ENCODE measurements around the gene AQP12B. TPM values are rescaled to one million over a fixed set of nuclear protein-coding genes. Genes with fewer than 3 reads are reported as not detected.
"Not testable (repeated sequence)": the region's sequence is repeated elsewhere in the genome, so short reads cannot be mapped to it uniquely, and the experiment has no call there.

The AQP12B gene, protein sequence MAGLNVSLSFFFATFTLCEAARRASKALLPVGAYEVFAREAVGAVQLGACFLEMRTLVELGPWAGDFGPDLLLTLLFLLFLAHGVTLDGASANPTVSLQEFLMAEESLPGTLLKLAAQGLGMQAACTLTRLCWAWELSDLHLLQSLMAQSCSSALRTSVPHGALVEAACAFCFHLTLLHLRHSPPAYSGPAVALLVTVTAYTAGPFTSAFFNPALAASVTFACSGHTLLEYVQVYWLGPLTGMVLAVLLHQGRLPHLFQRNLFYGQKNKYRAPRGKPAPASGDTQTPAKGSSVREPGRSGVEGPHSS
- polyA plus RNA-seq (2013, experiment 1 of 2): not detected
- polyA plus RNA-seq (2013, experiment 2 of 2): not detected

DNA sequence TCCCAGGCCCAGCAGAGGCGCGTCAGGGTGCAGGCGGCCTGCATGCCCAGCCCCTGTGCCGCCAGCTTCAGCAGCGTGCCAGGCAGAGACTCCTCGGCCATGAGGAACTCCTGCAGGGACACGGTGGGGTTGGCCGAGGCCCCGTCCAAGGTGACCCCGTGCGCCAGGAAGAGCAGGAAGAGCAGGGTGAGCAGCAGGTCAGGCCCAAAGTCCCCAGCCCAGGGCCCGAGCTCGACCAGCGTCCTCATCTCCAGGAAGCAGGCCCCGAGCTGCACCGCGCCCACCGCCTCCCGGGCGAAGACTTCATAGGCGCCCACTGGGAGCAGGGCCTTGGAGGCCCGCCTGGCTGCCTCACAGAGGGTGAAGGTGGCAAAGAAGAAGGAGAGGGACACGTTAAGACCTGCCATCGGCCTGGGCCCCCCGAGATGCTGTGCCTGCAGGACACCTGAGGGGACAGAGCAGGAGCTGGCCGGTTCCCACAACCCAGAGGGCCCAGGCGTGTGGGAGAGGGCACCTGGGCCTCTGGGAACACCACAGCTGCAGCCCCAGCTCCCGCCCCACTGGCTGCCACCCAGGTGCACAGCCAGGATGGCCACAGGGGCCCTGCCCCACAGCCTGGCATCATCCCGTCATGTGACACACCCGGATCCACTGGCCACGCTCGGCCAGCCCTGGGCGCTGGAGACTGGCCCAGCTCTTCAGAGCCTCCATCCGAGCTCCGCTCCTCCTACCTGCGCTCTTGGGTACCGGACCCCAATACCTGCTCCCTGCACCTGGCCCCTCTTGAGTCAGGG is at the start of gene AQP12B:
TSS of gene AQP12B (minus strand) at position 455 of the 794 bp plus-strand sequence. CDS start at position 407, 48 bp downstream.
- H3K9me3 ChIP-seq (ENCODE audit: insufficient read depth, low read depth, low read length); H3K4me1 ChIP-seq (ENCODE audit: insufficient read depth, low read length); H3K27ac ChIP-seq (ENCODE audit: low read depth, low read length); H3K9ac ChIP-seq (ENCODE audit: low read depth, low read length); H3K4me3 ChIP-seq (ENCODE audit: low read length); H3K36me3 ChIP-seq (ENCODE audit: insufficient read depth, low read length); H3K27me3 ChIP-seq (ENCODE audit: insufficient read depth, low read length): not testable (repeated sequence)
- WGBS: 93% methylated on average over 27 of the region's 37 CpGs

DNA sequence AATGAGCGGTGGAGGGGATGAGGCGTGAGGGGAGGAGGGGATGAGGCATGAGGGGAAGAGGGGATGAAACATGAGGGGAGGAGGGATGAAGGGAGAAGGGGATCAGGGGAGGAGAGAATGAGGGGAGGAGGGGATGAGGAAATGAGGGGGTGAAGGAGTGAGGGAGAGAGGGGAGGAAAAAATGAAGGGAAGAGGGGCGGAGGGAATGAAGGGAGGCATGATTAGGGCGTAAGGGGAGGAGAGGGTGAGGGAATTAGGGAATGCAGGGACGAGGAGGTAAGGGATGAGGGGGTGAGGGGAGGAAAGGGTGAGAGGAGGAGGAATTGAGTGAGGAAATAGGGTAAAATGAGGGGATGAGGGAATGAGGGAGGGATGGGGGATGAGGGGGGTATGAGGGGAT is 49.5 kb upstream of the AQP12B start:
- Histone ChIP-seq H3K4me1 (ENCODE audit: insufficient read depth, low read length) (no peaks in the 10 kb centered on the region), H3K4me3 (ENCODE audit: low read length) (no peak overlapping the region), H3K27ac (ENCODE audit: low read depth, low read length) (no peak overlapping the region), H3K9ac (ENCODE audit: low read depth, low read length) (no peak overlapping the region), H3K9me3 (ENCODE audit: insufficient read depth, low read depth, low read length) (no peaks in the 10 kb centered on the region), H3K27me3 (ENCODE audit: insufficient read depth, low read length) (no peaks in the 10 kb centered on the region), H3K36me3 (ENCODE audit: insufficient read depth, low read length) (peaks cover 44% of the 10 kb centered on the region)
- 88% methylated on average over 5 of the region's 5 CpGs for WGBS

DNA sequence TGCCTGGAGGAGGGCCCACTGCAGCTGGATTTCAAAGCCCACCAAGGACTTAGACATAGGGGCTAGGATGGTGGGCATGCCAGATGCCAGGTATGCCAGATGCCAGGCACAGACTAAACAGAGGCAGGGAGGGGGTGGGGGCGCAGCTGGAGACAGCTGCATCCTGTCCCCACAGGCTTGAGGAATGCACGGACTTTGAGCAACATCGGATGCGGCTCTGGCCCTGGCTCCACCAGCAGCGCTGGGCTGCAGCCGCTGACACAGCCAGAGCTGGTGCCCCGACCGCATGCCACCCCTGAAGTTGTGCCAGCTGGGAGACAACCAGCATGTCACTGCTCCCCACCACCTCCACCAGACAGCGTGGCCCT is 48.5 kb upstream of the AQP12B start:
- 95% methylated on average over 9 of the region's 9 CpGs for WGBS
- Histone ChIP-seq H3K27me3 (ENCODE audit: insufficient read depth, low read length) (no peaks in the 10 kb centered on the region), H3K27ac (ENCODE audit: low read depth, low read length) (no peak overlapping the region), H3K4me1 (ENCODE audit: insufficient read depth, low read length) (no peaks in the 10 kb centered on the region), H3K4me3 (ENCODE audit: low read length) (no peak overlapping the region), H3K9ac (ENCODE audit: low read depth, low read length) (no peak overlapping the region), H3K9me3 (ENCODE audit: insufficient read depth, low read depth, low read length) (no peaks in the 10 kb centered on the region), H3K36me3 (ENCODE audit: insufficient read depth, low read length) (peaks cover 40% of the 10 kb centered on the region)

DNA sequence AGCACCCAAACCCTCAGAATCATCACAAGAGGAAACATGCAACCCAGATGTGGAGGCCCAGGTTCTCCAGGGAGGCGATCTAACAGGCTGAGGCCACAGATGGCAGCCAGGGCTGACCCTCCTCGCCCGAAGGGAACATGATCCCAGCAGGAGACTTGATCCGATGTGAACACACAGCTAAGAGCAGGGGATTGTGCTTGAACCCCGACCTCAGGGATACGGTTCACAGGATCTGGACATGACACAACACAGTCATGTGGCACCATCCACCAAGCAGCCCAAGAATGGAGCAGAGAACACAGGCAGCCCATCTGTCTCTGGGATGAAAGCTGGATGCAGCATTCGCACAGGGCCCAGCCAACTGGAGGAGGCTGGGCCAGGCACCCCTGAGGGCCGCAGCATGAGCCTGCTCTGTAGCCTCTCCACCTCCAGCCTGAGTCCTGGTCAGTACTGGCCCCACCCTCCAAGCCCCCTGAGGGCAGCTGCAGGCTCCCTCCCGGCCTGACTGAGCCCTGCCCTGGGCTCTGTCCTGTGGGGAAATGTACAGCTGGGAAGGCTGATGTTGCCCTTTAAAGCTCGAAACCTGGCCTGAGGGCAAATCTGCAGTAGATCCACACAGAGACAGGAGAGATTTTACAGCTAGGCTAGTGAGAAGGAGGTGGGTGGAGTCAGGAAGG is 48.0 kb upstream of the AQP12B start:
- Histone ChIP-seq H3K27me3 (ENCODE audit: insufficient read depth, low read length) (no peaks in the 10 kb centered on the region), H3K36me3 (ENCODE audit: insufficient read depth, low read length) (peaks cover 42% of the 10 kb centered on the region), H3K27ac (ENCODE audit: low read depth, low read length) (no peak overlapping the region), H3K9ac (ENCODE audit: low read depth, low read length) (no peak overlapping the region), H3K4me3 (ENCODE audit: low read length) (no peak overlapping the region), H3K9me3 (ENCODE audit: insufficient read depth, low read depth, low read length) (no peaks in the 10 kb centered on the region), H3K4me1 (ENCODE audit: insufficient read depth, low read length) (no peaks in the 10 kb centered on the region)
- WGBS: 92% methylated on average over 10 of the region's 10 CpGs

DNA sequence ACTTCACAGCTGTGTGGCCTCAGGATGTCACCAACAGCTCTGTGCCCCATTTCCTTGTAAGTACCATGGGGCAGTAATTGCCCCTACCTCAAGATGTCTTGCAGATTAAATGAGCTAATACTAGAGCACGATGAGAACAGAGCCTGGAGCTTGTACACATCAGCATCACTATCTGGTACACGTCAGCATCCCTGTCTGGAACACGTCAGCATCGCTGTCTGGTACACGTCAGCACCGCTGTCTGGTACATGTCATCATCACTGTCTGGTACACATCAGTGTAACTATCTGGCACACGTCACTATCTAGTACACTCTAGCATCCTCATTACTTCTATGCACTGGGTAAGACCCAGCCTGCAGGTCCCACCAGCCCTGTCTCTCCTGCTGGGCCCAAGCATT is 46.1 kb upstream of the AQP12B start:
- Histone ChIP-seq H3K9me3 (ENCODE audit: insufficient read depth, low read depth, low read length) (no peaks in the 10 kb centered on the region), H3K4me3 (ENCODE audit: low read length) (no peak overlapping the region), H3K4me1 (ENCODE audit: insufficient read depth, low read length) (no peaks in the 10 kb centered on the region), H3K9ac (ENCODE audit: low read depth, low read length) (no peak overlapping the region), H3K27ac (ENCODE audit: low read depth, low read length) (no peak overlapping the region), H3K36me3 (ENCODE audit: insufficient read depth, low read length) (peaks cover 42% of the 10 kb centered on the region), H3K27me3 (ENCODE audit: insufficient read depth, low read length) (no peaks in the 10 kb centered on the region)
- WGBS: 87% methylated on average over 7 of the region's 7 CpGs

DNA sequence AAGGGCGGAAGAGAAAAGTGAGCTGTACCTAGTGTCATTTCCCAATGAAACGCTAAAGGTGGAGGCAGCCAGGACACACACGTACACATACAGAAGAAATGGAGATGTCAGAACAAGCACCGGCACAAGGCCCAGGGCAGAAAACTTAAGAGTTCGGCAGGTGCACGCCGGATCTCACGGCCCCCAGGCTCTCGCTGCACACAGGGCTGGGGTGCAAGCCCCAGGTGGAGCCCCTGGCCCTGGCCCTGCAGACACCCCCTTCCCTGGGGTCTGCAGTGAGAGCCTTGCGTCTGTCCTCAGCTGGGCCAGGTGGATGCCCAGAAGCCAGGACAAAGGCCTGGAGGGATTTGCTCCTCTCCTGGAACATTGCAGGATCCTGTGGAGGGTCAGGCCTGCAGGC is 45.7 kb upstream of the AQP12B start:
- H3K27ac ChIP-seq (ENCODE audit: low read depth, low read length): no peak overlapping the region

DNA sequence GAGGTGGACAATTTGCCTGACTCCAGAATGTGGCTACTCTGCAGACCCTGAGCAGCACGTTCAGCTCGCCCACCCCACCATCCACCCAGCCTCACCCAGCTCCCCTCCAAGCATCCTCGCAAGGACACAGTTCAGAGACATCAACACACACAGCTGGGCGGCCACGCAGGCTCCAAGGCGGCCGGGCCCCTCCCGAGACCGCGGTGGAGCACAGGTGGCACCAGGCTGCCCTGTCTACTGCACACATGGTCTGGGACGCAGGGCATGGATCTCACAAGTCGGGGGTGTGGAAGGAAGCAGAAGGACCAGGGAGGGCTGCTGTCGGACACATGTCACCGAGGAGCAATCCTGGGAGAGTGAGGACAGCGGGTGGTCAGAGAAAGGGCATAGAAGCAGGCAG is 45.2 kb upstream of the AQP12B start:
- Histone ChIP-seq H3K4me3 (ENCODE audit: low read length) (no peak overlapping the region), H3K9ac (ENCODE audit: low read depth, low read length) (no peak overlapping the region), H3K36me3 (ENCODE audit: insufficient read depth, low read length) (peaks cover 44% of the 10 kb centered on the region), H3K27ac (ENCODE audit: low read depth, low read length) (no peak overlapping the region), H3K27me3 (ENCODE audit: insufficient read depth, low read length) (no peaks in the 10 kb centered on the region), H3K9me3 (ENCODE audit: insufficient read depth, low read depth, low read length) (no peaks in the 10 kb centered on the region), H3K4me1 (ENCODE audit: insufficient read depth, low read length) (no peaks in the 10 kb centered on the region)
- 94% methylated on average over 15 of the region's 15 CpGs for WGBS

More for the DNA sequence above, 45.7 kb upstream of the AQP12B start:
- Histone ChIP-seq H3K36me3 (ENCODE audit: insufficient read depth, low read length) (peaks cover 42% of the 10 kb centered on the region), H3K4me3 (ENCODE audit: low read length) (no peak overlapping the region), H3K9me3 (ENCODE audit: insufficient read depth, low read depth, low read length) (no peaks in the 10 kb centered on the region), H3K9ac (ENCODE audit: low read depth, low read length) (no peak overlapping the region), H3K27me3 (ENCODE audit: insufficient read depth, low read length) (no peaks in the 10 kb centered on the region), H3K4me1 (ENCODE audit: insufficient read depth, low read length) (no peaks in the 10 kb centered on the region)
- 94% methylated on average over 10 of the region's 10 CpGs for WGBS

DNA sequence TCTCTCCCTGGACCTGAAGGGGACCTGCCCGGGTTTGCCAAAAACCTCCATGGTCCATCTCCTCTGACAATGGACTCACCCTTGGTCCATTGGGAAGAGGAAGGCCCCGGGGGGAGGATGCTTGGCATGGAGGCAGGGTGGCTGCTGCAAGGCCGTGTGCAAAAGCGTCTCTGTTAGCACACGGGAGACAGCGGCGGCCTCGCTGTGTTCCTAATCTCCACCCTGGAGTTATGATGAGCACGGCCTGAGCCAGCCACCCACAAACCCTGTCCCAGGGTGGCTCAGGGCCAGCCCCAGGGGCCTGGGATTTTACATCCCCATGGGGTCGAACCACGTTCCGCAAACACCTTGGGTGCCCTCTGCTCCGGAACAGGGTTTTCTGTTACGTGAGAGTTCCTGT is 44.8 kb upstream of the AQP12B start:
- H3K9ac ChIP-seq (ENCODE audit: low read depth, low read length): no peak overlapping the region
- H3K36me3 ChIP-seq (ENCODE audit: insufficient read depth, low read length): peaks cover 49% of the 10 kb centered on the region
- no peaks in the 10 kb centered on the region for H3K27me3 ChIP-seq (ENCODE audit: insufficient read depth, low read length)
- no peak overlapping the region for H3K4me3 ChIP-seq (ENCODE audit: low read length)
- 94% methylated on average over 14 of the region's 14 CpGs for WGBS
- no peak overlapping the region for H3K27ac ChIP-seq (ENCODE audit: low read depth, low read length)
- H3K9me3 ChIP-seq (ENCODE audit: insufficient read depth, low read depth, low read length): no peaks in the 10 kb centered on the region
- no peaks in the 10 kb centered on the region for H3K4me1 ChIP-seq (ENCODE audit: insufficient read depth, low read length)

DNA sequence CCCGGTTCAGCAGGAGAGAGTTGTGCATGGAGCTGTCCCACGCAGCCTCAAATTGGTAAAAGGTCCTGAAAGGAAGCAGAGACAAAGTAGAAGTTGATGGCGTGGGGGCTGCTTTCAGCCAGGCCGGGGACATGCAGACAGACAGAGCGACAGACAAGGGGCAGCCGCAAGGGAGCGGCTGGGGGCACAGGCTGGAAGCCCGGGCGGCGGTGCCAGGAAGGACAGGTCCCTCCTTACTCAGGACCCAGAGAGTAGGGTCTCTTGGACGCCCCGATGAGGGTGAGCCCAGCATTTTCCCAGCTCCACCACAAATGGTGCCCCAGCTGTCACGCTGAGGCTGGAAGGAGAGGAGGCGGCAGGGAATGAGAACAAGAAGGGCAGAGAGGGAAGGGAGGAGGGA is 44.2 kb upstream of the AQP12B start:
- no peak overlapping the region for H3K9ac ChIP-seq (ENCODE audit: low read depth, low read length)
- 91% methylated on average over 14 of the region's 14 CpGs for WGBS
- no peak overlapping the region for H3K4me3 ChIP-seq (ENCODE audit: low read length)
- H3K9me3 ChIP-seq (ENCODE audit: insufficient read depth, low read depth, low read length): no peaks in the 10 kb centered on the region
- no peaks in the 10 kb centered on the region for H3K27me3 ChIP-seq (ENCODE audit: insufficient read depth, low read length)
- H3K27ac ChIP-seq (ENCODE audit: low read depth, low read length): no peak overlapping the region
- no peaks in the 10 kb centered on the region for H3K4me1 ChIP-seq (ENCODE audit: insufficient read depth, low read length)
- peaks cover 55% of the 10 kb centered on the region for H3K36me3 ChIP-seq (ENCODE audit: insufficient read depth, low read length)

DNA sequence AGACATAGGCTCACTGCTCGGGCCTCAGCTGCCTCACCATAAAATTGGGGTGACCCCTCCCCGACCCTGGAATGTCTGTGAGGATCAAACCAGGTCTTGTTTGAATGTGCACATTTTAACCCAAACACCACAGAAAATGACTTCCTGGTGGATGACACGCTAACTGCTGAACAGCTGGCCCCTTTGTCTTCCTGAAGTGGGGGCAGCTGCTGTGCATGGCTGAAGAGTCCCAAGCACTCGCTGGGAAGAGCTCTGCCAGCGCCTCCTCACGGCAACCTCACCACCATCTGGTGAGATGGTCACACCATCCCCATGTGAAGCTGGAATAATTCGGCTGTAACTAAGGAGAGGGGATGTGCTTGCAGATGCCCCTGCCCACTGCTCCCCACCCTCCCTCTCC is 43.0 kb upstream of the AQP12B start:
- WGBS: 92% methylated on average over 7 of the region's 7 CpGs
- H3K4me1 ChIP-seq (ENCODE audit: insufficient read depth, low read length): no peaks in the 10 kb centered on the region
- H3K27me3 ChIP-seq (ENCODE audit: insufficient read depth, low read length): no peaks in the 10 kb centered on the region

DNA sequence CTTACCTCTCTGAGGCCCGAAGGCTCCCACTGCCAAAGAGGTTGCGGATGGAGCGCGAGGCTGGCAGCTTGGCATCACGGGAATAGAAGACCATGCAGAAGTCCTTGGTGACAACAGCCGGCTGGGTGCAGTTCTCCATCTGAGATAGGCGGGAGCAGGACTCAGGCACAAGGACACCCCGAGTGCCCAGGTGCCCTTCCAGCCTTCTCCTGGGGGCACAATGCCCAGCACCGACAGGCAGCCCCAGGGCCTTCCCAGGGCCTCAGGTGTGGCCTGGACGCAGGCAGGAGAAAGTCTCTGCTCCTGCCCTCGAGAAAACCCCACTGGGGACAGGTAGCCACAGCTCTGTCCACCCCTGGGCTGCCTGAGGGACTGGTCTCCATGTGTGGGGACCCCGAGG is 42.6 kb upstream of the AQP12B start:
- H3K4me1 ChIP-seq (ENCODE audit: insufficient read depth, low read length): no peaks in the 10 kb centered on the region
- WGBS: 96% methylated on average over 12 of the region's 12 CpGs
- H3K27ac ChIP-seq (ENCODE audit: low read depth, low read length): no peak overlapping the region
- no peaks in the 10 kb centered on the region for H3K27me3 ChIP-seq (ENCODE audit: insufficient read depth, low read length)
- no peaks in the 10 kb centered on the region for H3K9me3 ChIP-seq (ENCODE audit: insufficient read depth, low read depth, low read length)
- H3K4me3 ChIP-seq (ENCODE audit: low read length): no peak overlapping the region
- no peak overlapping the region for H3K9ac ChIP-seq (ENCODE audit: low read depth, low read length)
- peaks cover 68% of the 10 kb centered on the region for H3K36me3 ChIP-seq (ENCODE audit: insufficient read depth, low read length)

More for the DNA sequence above, 43.0 kb upstream of the AQP12B start:
- H3K27ac ChIP-seq (ENCODE audit: low read depth, low read length): no peak overlapping the region
- no peak overlapping the region for H3K9ac ChIP-seq (ENCODE audit: low read depth, low read length)
- no peak overlapping the region for H3K4me3 ChIP-seq (ENCODE audit: low read length)
- peaks cover 63% of the 10 kb centered on the region for H3K36me3 ChIP-seq (ENCODE audit: insufficient read depth, low read length)
- no peaks in the 10 kb centered on the region for H3K9me3 ChIP-seq (ENCODE audit: insufficient read depth, low read depth, low read length)
